B cell (primary cell): ENCODE measurements around the gene TSHR. TPM values are rescaled to one million over a fixed set of nuclear protein-coding genes. Genes with fewer than 3 reads are reported as not detected.

Source experiments
- ATAC-seq: fragments of 200-7000 bp; cut with Tn5 transposase; one replicate; pipeline ENCODE4 v1.10.0; 2021; ENCODE audit warnings: low read depth, mild to moderate bottlenecking, moderate number of reproducible peaks, moderate library complexity
- CTCF ChIA-PET: fragments of 350-600 bp; sonication (Branson Sonifier 250); formaldehyde crosslinking; loops from one replicate; lab custom pipeline; 2021; ENCODE audit warnings: antibody characterized with exemption, inconsistent platforms; lab: Charles Lee
- POLR2A ChIA-PET: fragments of 350-600 bp; sonication (Branson Sonifier 250); formaldehyde crosslinking; loops from one replicate; lab custom pipeline; 2021; ENCODE audit warnings: antibody characterized with exemption; lab: Charles Lee
- DNase-seq: peaks from one replicate; pipeline ENCODE4 v3.0.0; 2013
- H2AFZ ChIP-seq: 2 replicates; pipeline ENCODE4 v1.6.1; 2012; ENCODE audit warnings: mild to moderate bottlenecking, low read depth, low read length; ENCODE audit not compliant: insufficient read depth, poor library complexity, severe bottlenecking
- H3K27ac ChIP-seq, 2 donors: 1 replicate in 1 of 2; 2 replicates in 1 of 2; pipeline ENCODE4 v1.5.1; 2012 to 2013; ENCODE audit warnings: low read length in 2 of 2, mild to moderate bottlenecking in 2 of 2, moderate library complexity in 1 of 2
- H3K27me3 ChIP-seq, 4 experiments: fragments of 200-600 bp in 1 of 4; sonication (generic) in 1 of 4; replicated peaks in 1 of 4; 1 replicate in 2 of 4; 2 replicates in 2 of 4; pipeline versions ENCODE4 v1.6.1 to v1.7.0; 2013 to 2016; ENCODE audit warnings: low read length in 3 of 4, mild to moderate bottlenecking in 2 of 4, mixed read lengths in 1 of 4, moderate library complexity in 1 of 4; ENCODE audit not compliant: insufficient read depth in 4 of 4, control insufficient read depth in 3 of 4; ENCODE audit errors: control extremely low read depth in 1 of 4
- H3K36me3 ChIP-seq, 2 experiments: replicated peaks in 1 of 2; 1 replicate in 1 of 2; 2 replicates in 1 of 2; pipeline versions ENCODE4 v1.6.1 to v1.7.1; 2013; ENCODE audit warnings: low read length in 1 of 2; ENCODE audit not compliant: insufficient read depth in 2 of 2, control insufficient read depth in 1 of 2; ENCODE audit errors: control extremely low read depth in 1 of 2, extremely low read depth in 1 of 2
- H3K4me1 ChIP-seq, 2 donors: fragments of 200-600 bp in 1 of 2; sonication (generic) in 1 of 2; 1 replicate in 1 of 2; 2 replicates in 1 of 2; pipeline versions ENCODE4 v1.5.1 to v1.6.1; 2013 to 2017; ENCODE audit warnings: low read length in 2 of 2; ENCODE audit not compliant: control insufficient read depth in 2 of 2, insufficient read depth in 2 of 2
- H3K4me2 ChIP-seq: replicated peaks from 2 replicates; pipeline ENCODE3; 2012; ENCODE audit warnings: mild to moderate bottlenecking, low read depth, low read length; ENCODE audit not compliant: poor library complexity, severe bottlenecking
- H3K4me3 ChIP-seq, 5 experiments: fragments of 200-600 bp in 1 of 5; sonication (generic) in 1 of 5; 1 replicate in 3 of 5; 2 replicates in 2 of 5; pipeline versions ENCODE4 v1.5.1 to v1.7.0; 2011 to 2016; ENCODE audit warnings: low read length in 4 of 5, mild to moderate bottlenecking in 4 of 5, low read depth in 2 of 5, control low read depth in 1 of 5, moderate library complexity in 1 of 5; ENCODE audit not compliant: insufficient read depth in 1 of 5; ENCODE audit errors: control extremely low read depth in 1 of 5, extremely low read depth in 1 of 5
- H3K79me2 ChIP-seq: fragments of 200-600 bp; sonication (generic); one replicate; pipeline ENCODE4 v1.6.0; 2016; ENCODE audit warnings: low read length; ENCODE audit not compliant: control insufficient read depth, insufficient read depth
- H3K9ac ChIP-seq: fragments of 200-600 bp; sonication (generic); 2 replicates; pipeline ENCODE4 v1.6.1; 2017; ENCODE audit warnings: mild to moderate bottlenecking, low read length, moderate library complexity
- H3K9me3 ChIP-seq, 3 donors: one replicate each; pipeline versions ENCODE4 v1.6.1 to v1.7.1; 2013; ENCODE audit warnings: low read length in 2 of 3; ENCODE audit not compliant: control insufficient read depth in 2 of 3, insufficient read depth in 1 of 3; ENCODE audit errors: control extremely low read depth in 1 of 3
- H4K20me1 ChIP-seq: 2 replicates; pipeline ENCODE4 v1.6.0; 2012; ENCODE audit warnings: mild to moderate bottlenecking, low read length; ENCODE audit not compliant: insufficient read depth, control insufficient read depth, poor library complexity, severe bottlenecking
- H3K27ac Mint-ChIP-seq: one replicate; pipeline ENCODE4 v1.8.0; 2021; ENCODE audit warnings: mixed read lengths
- H3K27me3 Mint-ChIP-seq: one replicate; pipeline ENCODE4 v1.8.0; 2021; ENCODE audit warnings: mixed read lengths
- H3K4me1 Mint-ChIP-seq: one replicate; pipeline ENCODE4 v1.8.0; 2021; ENCODE audit warnings: mixed read lengths
- H3K4me3 Mint-ChIP-seq: one replicate; pipeline ENCODE4 v1.8.0; 2021; ENCODE audit warnings: mixed read lengths
- H3K9me3 Mint-ChIP-seq: one replicate; pipeline ENCODE4 v1.8.0; 2022; ENCODE audit warnings: mixed read lengths; ENCODE audit not compliant: insufficient read depth
- CTCF ChIP-seq: fragments of 200-600 bp; IDR thresholded peaks from one replicate; pipeline ENCODE4 v1.8.0; 2022; ENCODE audit warnings: antibody characterized with exemption, mild to moderate bottlenecking
- EZH2 ChIP-seq: IDR thresholded peaks from 2 replicates; pipeline ENCODE4 v1.6.1; 2012; ENCODE audit warnings: borderline replicate concordance, low read depth, mild to moderate bottlenecking, moderate library complexity, low read length; ENCODE audit not compliant: insufficient read depth, poor library complexity, severe bottlenecking
- WGBS: methylation state at CpG from one replicate; pipeline ENCODE4 v1.1.5; 2013; ENCODE audit warnings: missing lambda C conversion rate; ENCODE audit not compliant: insufficient coverage; 5-methylcytosine and 5-hydroxymethylcytosine counted together
- intact Hi-C: fragments of 100-400 bp; cut with micrococcal nuclease; formaldehyde crosslinking; loops from one replicate; pipeline ENCODE4 v1.10.0; 2022
- polyA plus RNA-seq: library from polyadenylated mRNA; depleted of rRNA; stranded (reverse); fragments of >200 nt; gene quantifications from 2 replicates; pipeline ENCODE4 v1.2.3, GENCODE V29; 2012
- total RNA-seq, 2 donors: library from RNA; stranded (reverse); fragments of 120-200 nt in 1 of 2; gene quantifications; 1 replicate in 1 of 2; 2 replicates in 1 of 2; pipeline versions ENCODE4 v1.2.3 to v1.2.4, GENCODE V29; 2013 to 2022

The TSHR gene
- total and polyA plus RNA-seq, 2 donors (not counting 1 experiment from before 2014, with no cell fraction given) = 0.15 to 0.37 TPM

GRCh38 chr14:81161749-81162148, 206.3 kb downstream of the TSHR start:
- no peak for DNase-seq
- H3K27ac ChIP-seq = no peak overlapping the region
- H3K4me1 ChIP-seq = no peaks in the 10 kb centered on the region
- no peaks in the 10 kb centered on the region for H3K79me2 ChIP-seq
- no peak for ATAC-seq
- Mint-ChIP-seq H3K27ac (no peak overlapping the region), H3K4me3 (no peak overlapping the region), H3K27me3 (no peaks in the 10 kb centered on the region), H3K9me3 (no peaks in the 10 kb centered on the region), H3K4me1 (peaks cover 1% of the 10 kb centered on the region)
- no peaks in the 10 kb centered on the region for H3K27me3 ChIP-seq
- TF ChIP-seq EZH2 (no peak), CTCF (no peak)
- no CpG with 5 or more reads among the region's 1 CpG for WGBS
- CTCF ChIA-PET = interaction anchor here (1.5 to 5.4 kb wide), 2 partner anchors 165 to 174 kb away, joined by 4 to 22 read pairs; no protein-coding TSS in a partner anchor
- intact Hi-C loops = no loop called here
- no peaks in the 10 kb centered on the region for H4K20me1 ChIP-seq
- H3K9me3 ChIP-seq = no peaks in the 10 kb centered on the region
- H2AFZ ChIP-seq = no peak overlapping the region
- no peak overlapping the region for H3K9ac ChIP-seq
- POLR2A ChIA-PET = no interaction called here
- no peak overlapping the region for H3K4me2 ChIP-seq
- H3K4me3 ChIP-seq = no peak overlapping the region
- H3K36me3 ChIP-seq = no peaks in the 10 kb centered on the region

- ATAC-seq (no peak), DNase-seq (no peak)
- Histone ChIP-seq H4K20me1 (no peaks in the 10 kb centered on the region), H3K9ac (no peak overlapping the region), H3K27ac (no peak overlapping the region), H3K79me2 (no peaks in the 10 kb centered on the region), H2AFZ (no peak overlapping the region), H3K36me3 (no peaks in the 10 kb centered on the region), H3K27me3 (no peaks in the 10 kb centered on the region), H3K4me2 (no peak overlapping the region), H3K4me3 (no peak overlapping the region), H3K9me3 (no peaks in the 10 kb centered on the region), H3K4me1 (no peaks in the 10 kb centered on the region)
- ChIA-PET CTCF (interaction anchor here (1.3 to 5.4 kb wide), 3 partner anchors 16 to 175 kb away, joined by 4 to 22 read pairs (median 5); no protein-coding TSS in a partner anchor), POLR2A (no interaction called here)
- intact Hi-C loops = no loop called here
- H3K4me3 Mint-ChIP-seq = no peak overlapping the region
- WGBS = 30% methylated on average over 2 of the region's 3 CpGs
- no peaks in the 10 kb centered on the region for H3K27me3 Mint-ChIP-seq
- no peaks in the 10 kb centered on the region for H3K9me3 Mint-ChIP-seq
- H3K4me1 Mint-ChIP-seq = peaks cover 1% of the 10 kb centered on the region
- TF ChIP-seq CTCF (no peak), EZH2 (no peak)
- H3K27ac Mint-ChIP-seq = no peak overlapping the region
Observed at GRCh38 chr14:81162941-81163340, 207.5 kb downstream of the TSHR start.
